Globus pallidus (tissue), 1 donor: ENCODE data around the gene SH3RF3.

ENCODE experiments used
- DNase-seq: peaks from one replicate; pipeline ENCODE4 v3.0.0-alpha.2; 2015; ENCODE audit warnings: low spot score

The SH3RF3 gene

GRCh38 chr2:109353806-109354745 is 225.1 kb downstream of the SH3RF3 start:
- DNase-seq, result no peak

GRCh38 chr2:109355192-109355843 is 226.3 kb downstream of the SH3RF3 start:
- no peak for DNase-seq

GRCh38 chr2:109356324-109357035 is 227.5 kb downstream of the SH3RF3 start:
- no peak for DNase-seq

DNA sequence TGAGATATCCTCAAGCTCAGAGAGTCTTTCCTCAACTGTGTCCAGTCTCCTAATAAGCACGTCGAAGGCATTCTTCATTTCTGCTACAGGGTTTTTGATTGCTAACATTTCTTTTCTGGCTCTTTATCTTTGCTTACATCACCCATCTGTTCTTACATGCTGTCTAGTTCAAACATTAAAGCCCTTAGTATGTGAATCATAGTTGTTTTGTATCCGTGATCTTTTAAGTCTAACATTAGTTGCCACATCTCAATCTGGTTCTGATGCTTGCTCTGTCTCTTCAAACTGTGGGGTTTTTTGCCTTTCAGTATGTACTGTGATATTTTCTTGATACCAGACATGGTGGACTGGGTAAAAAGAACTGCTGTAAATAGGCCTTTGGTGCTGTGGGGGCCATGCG is 235.2 kb downstream of the SH3RF3 start:
- no peak for DNase-seq

DNA sequence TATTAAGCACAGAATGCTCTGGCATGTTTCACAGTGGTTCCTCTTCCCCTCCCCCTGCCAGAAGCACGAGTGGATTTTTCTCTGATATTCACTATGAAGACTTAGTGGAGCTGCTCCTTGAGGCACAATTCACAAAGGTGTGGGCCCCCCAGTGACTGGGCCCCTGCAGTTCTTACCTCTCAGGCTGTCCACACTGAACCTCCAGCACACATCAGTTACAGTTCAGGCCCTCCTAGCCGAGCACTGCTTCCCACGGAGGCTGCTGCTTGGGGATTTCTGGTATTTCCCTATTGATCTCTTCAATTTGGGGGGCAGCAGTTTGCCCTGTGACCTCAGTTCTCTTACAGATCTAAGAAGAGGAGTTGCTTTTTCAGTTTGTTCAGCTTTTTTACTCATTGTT is 236.1 kb downstream of the SH3RF3 start:
- DNase-seq, result no peak

- DNase-seq, result no peak
Measured at GRCh38 chr2:109367683-109368082, 238.7 kb downstream of the SH3RF3 start.

DNA sequence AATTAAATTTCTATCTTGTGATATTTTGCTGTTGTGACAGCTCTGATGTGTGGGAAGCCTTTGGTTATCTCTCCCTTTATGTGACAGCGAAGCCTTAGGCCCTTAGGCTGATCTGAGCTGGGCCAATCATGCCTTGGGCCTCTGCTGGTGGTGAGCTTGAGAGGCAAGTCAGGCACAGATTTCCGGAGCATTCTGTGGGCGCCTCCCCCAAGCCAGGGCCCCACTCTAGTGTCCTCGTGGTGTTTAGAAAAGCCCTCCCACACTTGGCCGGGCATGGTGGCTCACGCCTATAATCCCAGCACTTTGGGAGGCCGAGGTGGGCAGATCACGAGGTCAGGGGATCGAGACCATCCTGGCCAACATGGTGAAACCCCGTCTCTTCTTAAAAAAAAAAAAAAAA is 239.8 kb downstream of the SH3RF3 start:
- DNase-seq, result no peak

DNA sequence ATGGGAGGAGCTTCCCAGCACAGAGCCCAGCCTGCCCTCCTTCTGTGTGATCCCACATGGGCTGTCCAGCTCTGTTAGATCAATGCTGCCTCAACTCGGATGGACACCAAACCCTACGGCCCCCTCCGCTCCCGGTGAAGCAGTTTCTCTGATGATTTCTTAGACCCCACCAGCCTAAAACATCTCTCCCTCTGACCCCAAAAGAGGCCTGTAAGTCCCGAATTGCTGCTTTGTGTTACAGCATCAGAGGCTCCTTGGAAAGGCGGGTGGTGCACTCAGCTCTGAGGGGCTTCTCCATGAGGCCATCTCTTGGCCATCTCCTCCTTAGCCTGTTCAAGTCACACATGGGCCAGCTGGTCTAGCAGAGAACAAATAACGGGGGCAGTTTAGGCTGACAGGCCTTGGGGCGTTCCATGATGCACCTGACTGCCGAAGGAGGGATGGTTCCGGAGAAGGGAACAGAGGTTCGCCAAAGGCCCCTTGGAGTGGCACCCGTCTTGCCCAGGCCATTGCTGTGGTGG is 240.7 kb downstream of the SH3RF3 start:
- no peak for DNase-seq

DNA sequence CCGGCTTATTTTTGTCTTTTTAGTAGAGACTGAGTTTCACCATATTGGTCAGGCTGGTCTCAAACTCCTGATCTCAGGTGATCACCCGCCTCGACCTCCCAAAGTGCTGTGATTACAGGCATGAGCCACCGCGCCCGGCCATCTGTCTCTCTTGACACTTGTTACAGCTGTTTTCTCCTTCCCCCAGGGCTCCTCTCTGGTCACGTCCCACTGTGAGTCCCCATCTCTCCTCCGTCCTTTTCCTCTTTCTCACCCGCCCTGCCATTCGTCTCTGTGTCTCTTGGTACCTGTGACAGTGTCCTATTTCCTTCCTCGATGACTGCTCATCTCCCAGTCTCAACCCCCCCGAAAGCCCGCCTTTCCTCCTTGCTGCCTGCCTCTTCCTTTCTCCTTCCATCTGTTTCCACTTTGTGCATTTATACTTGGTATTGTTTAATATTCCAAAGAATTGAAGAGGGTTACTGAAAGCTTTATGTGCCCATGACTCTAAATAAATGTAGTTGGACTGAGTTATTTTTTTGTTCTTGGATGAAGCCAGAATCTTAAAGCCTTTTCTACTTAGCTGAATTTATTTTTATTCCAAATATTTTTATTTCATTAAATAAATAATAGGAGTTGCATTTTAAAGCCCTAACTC is 241.5 kb downstream of the SH3RF3 start:
- no peak for DNase-seq

DNA sequence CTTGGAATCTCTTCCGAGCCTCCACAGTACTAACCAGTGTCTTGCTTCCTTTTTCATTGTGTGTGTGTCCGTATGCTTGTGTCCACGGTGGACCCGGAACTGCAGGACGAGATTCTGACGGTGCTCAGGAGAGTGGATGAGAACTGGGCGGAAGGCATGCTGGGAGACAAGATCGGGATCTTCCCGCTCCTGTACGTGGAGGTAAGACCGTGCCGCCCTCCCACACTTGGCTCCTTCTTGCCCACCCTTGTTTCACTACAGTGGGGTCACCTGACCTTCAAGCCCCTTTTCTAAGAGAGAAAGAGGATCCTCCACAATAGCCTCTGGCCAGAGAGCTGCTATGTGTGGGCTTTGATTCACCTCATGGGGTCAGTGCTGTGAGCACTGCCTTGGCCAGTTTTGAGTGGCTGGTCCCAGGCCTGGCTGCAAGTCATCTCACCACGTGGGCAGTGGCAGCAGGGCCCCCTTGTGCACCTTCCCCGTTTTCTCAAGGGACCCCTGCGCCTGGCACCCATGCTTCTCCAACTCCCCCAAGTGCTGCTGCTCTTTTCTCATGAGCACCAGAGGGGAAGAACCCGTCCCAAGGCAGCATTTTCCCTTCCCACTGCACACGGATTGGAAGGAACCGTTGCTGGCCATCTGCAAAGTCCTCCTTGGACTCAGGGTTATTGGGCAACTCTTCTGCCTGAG is 242.6 kb downstream of the SH3RF3 start:
- no peak for DNase-seq

DNA sequence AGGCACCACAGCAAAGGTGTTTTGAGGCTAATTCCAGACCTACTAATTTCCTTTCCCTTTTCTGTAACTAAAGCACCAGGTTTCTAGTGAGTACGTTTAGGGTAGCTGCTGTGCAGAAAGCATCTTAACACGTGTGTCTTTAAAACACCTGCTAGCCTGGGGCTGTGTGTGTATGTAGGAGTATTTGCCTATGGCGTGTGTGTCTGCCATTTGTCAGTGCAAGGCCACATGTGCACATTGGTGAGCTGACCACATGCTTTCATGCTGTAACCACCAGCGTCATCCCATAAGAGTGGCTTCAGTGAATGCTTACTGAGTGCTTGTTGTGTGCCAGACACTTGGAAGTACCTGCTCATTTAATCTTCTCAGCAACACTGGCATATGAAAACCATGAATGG is 243.2 kb downstream of the SH3RF3 start:
- no peak for DNase-seq

GRCh38 chr2:109372614-109373013 is 243.6 kb downstream of the SH3RF3 start:
- no peak for DNase-seq

DNA sequence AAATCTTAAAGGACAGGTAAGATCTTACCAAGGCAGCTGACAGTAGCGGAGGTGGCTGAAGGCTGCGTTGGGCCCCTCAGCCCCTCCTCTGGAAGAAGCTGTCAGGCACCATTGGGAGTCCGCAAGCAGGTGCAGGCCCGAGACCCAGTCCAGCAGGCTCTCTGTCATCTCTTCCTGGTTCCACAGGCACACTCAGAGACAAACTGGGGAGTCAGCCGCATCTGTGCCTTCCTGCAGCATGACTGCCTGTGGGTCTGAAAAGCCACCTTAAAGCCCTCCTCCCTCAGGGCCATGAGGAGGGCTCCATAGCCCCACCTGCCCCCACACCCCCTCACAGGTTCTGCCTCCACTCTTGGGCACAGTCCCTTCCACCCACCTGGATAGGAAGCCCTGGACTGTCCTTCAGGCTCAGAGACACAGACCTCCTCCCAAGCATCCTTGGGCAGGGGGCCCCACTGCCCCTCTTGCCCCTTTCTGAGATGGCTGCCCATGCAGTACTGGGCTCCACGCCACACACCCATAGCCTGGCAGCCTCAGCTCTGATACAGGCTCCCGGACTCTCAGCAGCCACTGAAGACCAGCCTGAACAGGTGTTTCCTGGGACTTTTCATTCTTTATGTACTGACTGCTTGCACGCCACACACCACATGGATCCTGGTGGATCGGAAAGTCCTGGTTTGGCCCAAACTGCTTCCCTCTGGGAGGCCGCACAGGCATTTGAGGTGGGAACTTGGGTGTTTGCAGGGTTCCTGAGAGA is 245.0 kb downstream of the SH3RF3 start:
- DNase-seq, result no peak

DNA sequence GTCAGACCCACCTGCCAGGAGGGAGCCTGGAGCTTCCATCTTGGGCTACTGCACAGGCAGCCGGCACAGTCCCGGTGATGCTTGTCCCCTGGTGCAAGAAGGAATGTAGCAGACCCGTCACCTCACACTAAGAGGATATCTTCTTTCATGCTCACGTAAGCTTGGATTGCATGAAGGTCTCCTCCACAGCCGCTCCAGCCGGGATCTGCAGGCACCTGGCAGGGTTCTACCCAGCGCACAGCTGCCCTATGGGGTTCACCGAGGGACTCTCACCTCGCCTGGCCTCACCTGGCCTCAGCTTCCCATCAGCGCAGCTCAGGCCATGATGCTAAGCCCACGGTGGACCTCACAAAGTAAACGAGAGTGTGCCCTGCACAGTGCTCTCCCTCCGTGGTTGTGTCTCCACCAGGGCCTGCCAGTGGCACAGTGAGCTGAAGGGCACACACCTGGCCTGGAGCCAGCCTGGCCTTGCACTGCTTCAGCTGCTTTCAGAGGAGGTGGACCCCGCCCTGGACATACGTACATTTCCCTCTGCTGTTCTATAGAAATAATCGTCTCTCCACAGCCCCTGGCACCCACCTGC is 245.6 kb downstream of the SH3RF3 start:
- no peak for DNase-seq

GRCh38 chr2:109375131-109375561 is 246.1 kb downstream of the SH3RF3 start:
- DNase-seq, result no peak

DNA sequence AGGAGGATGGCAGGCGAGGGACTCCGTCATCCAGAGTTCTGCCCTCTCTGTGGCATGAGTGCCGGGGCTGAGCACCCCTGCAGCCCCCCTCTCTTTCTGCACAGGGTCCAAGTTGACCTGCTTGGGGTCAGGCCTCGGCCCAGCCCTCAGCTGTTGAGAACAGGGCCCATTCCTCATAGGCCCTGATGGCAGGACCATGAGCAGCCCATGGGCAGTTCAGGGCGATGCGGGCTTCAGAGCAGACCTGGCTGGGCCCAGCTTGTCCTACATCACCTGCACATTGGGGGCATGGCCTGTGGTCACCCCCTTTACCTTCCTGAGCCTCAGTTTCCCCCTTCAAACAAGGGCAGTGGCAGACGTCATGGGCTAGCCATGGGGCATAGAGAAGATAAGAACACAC is 246.7 kb downstream of the SH3RF3 start:
- DNase-seq, result no peak

DNA sequence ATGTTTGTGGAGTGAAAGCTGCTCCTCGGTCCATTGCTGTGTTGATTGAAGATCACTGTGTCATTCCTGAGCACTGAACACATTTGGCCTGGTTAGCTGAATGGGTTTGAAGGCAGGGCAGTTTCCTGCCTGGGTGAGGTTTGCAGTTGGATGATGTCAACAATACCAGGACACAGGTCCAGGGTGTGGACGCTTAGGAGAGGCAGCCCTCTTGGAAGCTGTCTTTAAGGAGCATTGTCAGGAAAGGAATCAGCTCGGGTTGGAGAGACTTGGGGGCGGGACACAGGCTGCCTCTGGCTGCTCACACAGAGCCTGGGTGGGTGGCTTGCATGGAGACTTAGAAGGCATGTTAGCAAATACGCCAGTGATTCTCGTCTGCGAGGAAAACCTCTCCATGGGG is 247.1 kb downstream of the SH3RF3 start:
- no peak for DNase-seq

DNA sequence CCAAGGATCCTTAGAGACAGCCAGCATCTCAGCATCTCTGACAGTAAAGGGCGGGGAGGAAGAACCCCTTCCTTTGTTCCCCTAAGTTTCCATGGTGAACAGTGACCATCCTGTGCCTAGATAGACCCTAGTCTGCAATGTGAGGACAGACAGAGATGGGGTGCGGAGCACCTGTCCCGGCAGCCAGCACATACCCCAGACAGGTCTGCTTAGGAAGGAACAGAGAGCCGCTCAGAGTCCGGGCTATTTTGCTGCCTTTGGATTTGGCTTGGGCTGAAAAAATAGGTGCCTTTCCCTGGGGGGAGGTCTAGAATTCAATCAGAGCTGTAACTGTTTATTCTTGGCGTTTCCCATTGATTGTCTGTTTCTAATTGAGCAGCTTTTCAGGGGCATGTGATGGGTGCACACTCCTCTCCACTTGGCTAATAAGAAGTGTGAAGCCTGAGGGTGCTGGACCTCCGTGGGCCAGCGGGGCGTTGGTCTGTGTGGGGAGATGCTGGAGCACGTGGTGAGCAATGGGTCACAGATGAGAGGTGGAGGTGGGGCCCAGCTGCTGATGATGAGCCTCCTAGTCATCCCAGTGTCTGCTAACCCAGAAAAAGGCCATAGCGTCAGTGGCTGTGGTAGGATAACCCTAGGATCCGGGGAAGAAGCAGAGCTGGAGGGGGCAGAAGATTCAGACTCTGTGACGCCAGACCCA is 247.9 kb downstream of the SH3RF3 start:
- DNase-seq, result no peak

DNA sequence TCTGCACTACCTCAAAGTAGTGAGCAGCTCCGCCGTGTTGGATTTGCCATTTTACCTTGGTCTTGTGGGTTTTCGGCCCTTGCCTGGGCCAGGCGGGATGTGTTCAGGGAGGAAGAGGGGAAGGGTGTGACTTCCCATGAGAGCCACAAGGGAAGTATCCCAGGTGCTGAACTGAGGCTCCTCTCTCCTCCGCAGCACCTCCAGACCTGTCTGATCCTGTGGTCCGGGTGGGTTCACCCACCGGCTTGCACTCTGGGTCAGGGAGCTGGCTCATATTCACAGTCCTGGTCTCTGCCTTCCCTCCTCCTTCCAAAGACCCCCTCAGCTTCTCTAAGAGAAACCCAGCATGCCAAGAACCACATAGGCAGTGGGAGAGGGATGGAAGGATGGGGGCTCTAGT is 249.0 kb downstream of the SH3RF3 start:
- DNase-seq, result no peak

- no peak for DNase-seq
Measured at GRCh38 chr2:109378682-109379081, 249.7 kb downstream of the SH3RF3 start.
